SU-DHL-6 (cell line): Measurements from ENCODE around the gene CTNND2.

Experiments used
- H2AFZ ChIP-seq: fragments of 200-600 bp; sonication (generic); 2 replicates; pipeline ENCODE4 v1.6.1; 2014; ENCODE audit warnings: low read depth, mild to moderate bottlenecking, moderate library complexity, mixed read lengths, antibody characterized with exemption, low read length; ENCODE audit not compliant: severe bottlenecking
- H3F3A ChIP-seq: fragments of 200-600 bp; shearing (Covaris generic); 2 replicates; pipeline ENCODE4 v1.6.0; 2016; ENCODE audit warnings: antibody characterized with exemption, mild to moderate bottlenecking; ENCODE audit not compliant: insufficient read depth
- H3K27ac ChIP-seq: fragments of 200-600 bp; sonication (generic); 2 replicates; pipeline ENCODE4 v1.5.1; 2016; ENCODE audit warnings: low read depth, mild to moderate bottlenecking, low read length, moderate library complexity, mixed read lengths
- H3K27me3 ChIP-seq: fragments of 200-600 bp; sonication (generic), shearing (Covaris generic); 2 replicates; pipeline ENCODE4 v1.6.0; 2014; ENCODE audit warnings: mild to moderate bottlenecking, low read length
- H3K36me3 ChIP-seq: fragments of 200-600 bp; sonication (generic); 2 replicates; pipeline ENCODE4 v1.6.1; 2014; ENCODE audit warnings: mild to moderate bottlenecking, low read length, mixed read lengths
- H3K4me2 ChIP-seq: fragments of 300-600, 200-600 bp; shearing (Covaris generic), sonication (generic); 2 replicates; pipeline ENCODE4 v1.6.0; 2014; ENCODE audit warnings: low read length, low read depth, mild to moderate bottlenecking; ENCODE audit not compliant: poor library complexity, severe bottlenecking
- H3K4me3 ChIP-seq: fragments of 200-600 bp; sonication (generic); 2 replicates; pipeline ENCODE4 v1.5.1; 2014; ENCODE audit warnings: antibody characterized with exemption, low read length, mild to moderate bottlenecking, mixed read lengths; ENCODE audit not compliant: insufficient read depth, poor library complexity, severe bottlenecking
- H3K79me2 ChIP-seq: fragments of 200-600 bp; sonication (generic); 2 replicates; pipeline ENCODE4 v1.6.1; 2014; ENCODE audit warnings: mild to moderate bottlenecking, low read length, moderate library complexity; ENCODE audit not compliant: insufficient read depth
- H3K9ac ChIP-seq: fragments of 200-600 bp; sonication (generic); 2 replicates; pipeline ENCODE4 v1.7.0; 2014; ENCODE audit warnings: mild to moderate bottlenecking, low read length
- H3K9me2 ChIP-seq: fragments of 200-600 bp; sonication (generic); replicated peaks from 2 replicates; pipeline ENCODE4 v1.6.1; 2014; ENCODE audit warnings: low read length; ENCODE audit not compliant: insufficient read depth
- H3K9me3 ChIP-seq: fragments of 200-600 bp; sonication (generic); 2 replicates; pipeline ENCODE4 v1.6.1; 2014; ENCODE audit warnings: low read length, mixed read lengths; ENCODE audit not compliant: insufficient read depth
- H4K20me1 ChIP-seq: fragments of 200-600 bp; sonication (generic); 2 replicates; pipeline ENCODE4 v1.6.1; 2014; ENCODE audit warnings: low read depth, mild to moderate bottlenecking, antibody characterized with exemption, low read length, moderate library complexity, mixed read lengths
- CTCF ChIP-seq: fragments of 200-600 bp; sonication (generic); IDR thresholded peaks from one replicate; pipeline ENCODE4 v1.5.1; 2017; ENCODE audit warnings: antibody characterized with exemption, mild to moderate bottlenecking, low read length, moderate library complexity; ENCODE audit not compliant: insufficient read depth, poor library complexity, severe bottlenecking
- EZH2phosphoT487 ChIP-seq: fragments of 200-600 bp; sonication (generic), shearing (Covaris generic); conservative IDR thresholded peaks from 2 replicates; pipeline ENCODE4 v1.6.1; 2018; ENCODE audit warnings: mild to moderate bottlenecking, antibody characterized with exemption, low read length, moderate library complexity, mixed read lengths

CTNND2 gene

GRCh38 chr5:11483630-11484029, 420.6 kb downstream of the CTNND2 start:
- H3K4me2 ChIP-seq: no peak overlapping the region
- no peaks in the 10 kb centered on the region for H3K9me3 ChIP-seq
- no peak overlapping the region for H3K4me3 ChIP-seq
- no peaks in the 10 kb centered on the region for H3K27me3 ChIP-seq
- no peaks in the 10 kb centered on the region for H3K9me2 ChIP-seq
- H3K36me3 ChIP-seq: no peaks in the 10 kb centered on the region
- no peak overlapping the region for H3K9ac ChIP-seq
- TF ChIP-seq CTCF (no peak), EZH2phosphoT487 (no peak)
- H3F3A ChIP-seq: no peaks in the 10 kb centered on the region
- H3K79me2 ChIP-seq: no peaks in the 10 kb centered on the region
- no peak overlapping the region for H2AFZ ChIP-seq
- no peak overlapping the region for H3K27ac ChIP-seq
- H4K20me1 ChIP-seq: no peaks in the 10 kb centered on the region

GRCh38 chr5:11482011-11482410, 422.2 kb downstream of the CTNND2 start:
- H3K9me2 ChIP-seq: no peaks in the 10 kb centered on the region
- no peaks in the 10 kb centered on the region for H3K9me3 ChIP-seq
- no peaks in the 10 kb centered on the region for H3K79me2 ChIP-seq
- TF ChIP-seq EZH2phosphoT487 (no peak), CTCF (no peak)
- no peak overlapping the region for H3K4me2 ChIP-seq
- no peak overlapping the region for H2AFZ ChIP-seq
- H4K20me1 ChIP-seq: no peaks in the 10 kb centered on the region
- no peaks in the 10 kb centered on the region for H3F3A ChIP-seq
- no peak overlapping the region for H3K9ac ChIP-seq
- no peak overlapping the region for H3K4me3 ChIP-seq
- H3K27me3 ChIP-seq: no peaks in the 10 kb centered on the region
- no peak overlapping the region for H3K27ac ChIP-seq
- no peaks in the 10 kb centered on the region for H3K36me3 ChIP-seq

- TF ChIP-seq EZH2phosphoT487 (no peak), CTCF (no peak)
- Histone ChIP-seq H2AFZ (no peak overlapping the region), H3K9me3 (no peaks in the 10 kb centered on the region), H3F3A (no peaks in the 10 kb centered on the region), H3K9me2 (no peaks in the 10 kb centered on the region), H3K36me3 (no peaks in the 10 kb centered on the region), H3K9ac (no peak overlapping the region), H3K27ac (no peak overlapping the region), H3K4me2 (no peak overlapping the region), H4K20me1 (no peaks in the 10 kb centered on the region), H3K27me3 (no peaks in the 10 kb centered on the region), H3K79me2 (no peaks in the 10 kb centered on the region), H3K4me3 (no peak overlapping the region)
These were observed 426.5 kb downstream of the CTNND2 start for GRCh38 chr5:11477786-11478185.
